HepG2 (cell line): ENCODE measurements around the gene CHD9. TPM values are rescaled to one million over a fixed set of nuclear protein-coding genes. Genes with fewer than 3 reads are reported as not detected.

Experiments used
- CBX5 ChIP-seq: sonication (generic); formaldehyde crosslinking; IDR thresholded peaks from 2 replicates; pipeline ENCODE4 v1.4.0; 2020; ENCODE audit warnings: missing genetic modification reagents, borderline replicate concordance
- CCDC6 ChIP-seq: sonication (generic); formaldehyde crosslinking; IDR thresholded peaks from 2 replicates; pipeline ENCODE4 v1.8.1; 2022; ENCODE audit warnings: mild to moderate bottlenecking, missing genetic modification reagents, moderate library complexity
- HCFC1 ChIP-seq: fragments of 150-350 bp; IDR thresholded peaks from 2 replicates; pipeline ENCODE4 v1.6.1; 2014; ENCODE audit warnings: low read depth, low read length
- KDM4B ChIP-seq: sonication (generic); formaldehyde crosslinking; IDR thresholded peaks from 2 replicates; pipeline ENCODE4 v1.4.0; 2020; ENCODE audit warnings: missing genetic modification reagents
- KDM5A ChIP-seq: fragments of 200-600 bp; sonication (generic); IDR thresholded peaks from 2 replicates; pipeline ENCODE4 v1.7.0; 2018; ENCODE audit warnings: antibody characterized with exemption, mild to moderate bottlenecking, low read length, borderline replicate concordance
- POLR2G ChIP-seq: fragments of 200-400 bp; formaldehyde crosslinking; IDR thresholded peaks from 2 replicates; pipeline ENCODE4 v1.6.1; 2018; ENCODE audit warnings: mild to moderate bottlenecking, low read depth, low read length, moderate library complexity
- ZBTB3 ChIP-seq: sonication (generic); formaldehyde crosslinking; IDR thresholded peaks from 2 replicates; pipeline ENCODE4 v1.4.0; 2020; ENCODE audit warnings: low read depth, mild to moderate bottlenecking, moderate library complexity, missing genetic modification reagents, borderline replicate concordance
- ZFP36L2 ChIP-seq: sonication (generic); formaldehyde crosslinking; IDR thresholded peaks from 2 replicates; pipeline ENCODE4 v1.4.0; 2020; ENCODE audit warnings: missing genetic modification reagents
- ZNF414 ChIP-seq: sonication (generic); formaldehyde crosslinking; IDR thresholded peaks from 2 replicates; pipeline ENCODE4 v1.5.0; 2020; ENCODE audit warnings: missing genetic modification reagents
- ZNF512B ChIP-seq: sonication (generic); formaldehyde crosslinking; IDR thresholded peaks from 2 replicates; pipeline ENCODE4 v1.5.1; 2020; ENCODE audit warnings: missing genetic modification reagents, mild to moderate bottlenecking, borderline replicate concordance
- ZNF609 ChIP-seq: sonication (generic); formaldehyde crosslinking; IDR thresholded peaks from 2 replicates; pipeline ENCODE4 v1.4.0; 2020; ENCODE audit warnings: mild to moderate bottlenecking, missing genetic modification reagents, borderline replicate concordance
- ZNF674 ChIP-seq: sonication (generic); formaldehyde crosslinking; IDR thresholded peaks from 2 replicates; pipeline ENCODE4 v1.5.0; 2020; ENCODE audit warnings: low read depth, mild to moderate bottlenecking, missing genetic modification reagents
- ZNF7 ChIP-seq: IDR thresholded peaks from 2 replicates; pipeline ENCODE4 v1.6.1; 2016; ENCODE audit warnings: missing biosample characterization, missing genetic modification reagents
- polyA plus RNA-seq, 8 experiments: library from polyadenylated mRNA; depleted of rRNA in 3 of 8; stranded (reverse) in 7 of 8; unstranded in 1 of 8; fragments of >200 nt; fragmentation: Illumina TruSeq in 4 of 8; extraction: Trizol in 4 of 8; gene quantifications; 2 replicates each; pipeline versions ENCODE4 v1.2.1 to v1.2.3, GENCODE V29; 2011 to 2016; ENCODE audit warnings: low read depth in 4 of 8, missing spikeins in 1 of 8, mixed read lengths in 1 of 8; ENCODE audit not compliant: insufficient read depth in 1 of 8
- total RNA-seq, 5 experiments: library from RNA; depleted of rRNA; stranded (reverse); fragments of >200 nt; fragmentation: Illumina TruSeq; extraction: Trizol; gene quantifications; 2 replicates each; pipeline ENCODE4 v1.2.3, GENCODE V29; 2016; ENCODE audit warnings: low read depth in 1 of 5
- TF ChIP-seq, protein P1 (sequence below): sonication (generic); formaldehyde crosslinking; IDR thresholded peaks from 2 replicates; pipeline ENCODE4 v1.8.0; 2022; ENCODE audit warnings: missing genetic modification reagents, low read depth, mild to moderate bottlenecking, borderline replicate concordance
- TF ChIP-seq, protein P2 (sequence below): sonication (generic); formaldehyde crosslinking; IDR thresholded peaks from 2 replicates; pipeline ENCODE4 v1.8.1; 2023; ENCODE audit warnings: missing genetic modification reagents, inconsistent platforms, borderline replicate concordance

CHD9 gene
- total and polyA plus RNA-seq, 2 of the 13 experiments (the other 11 are each of a cell fraction or from before 2014, with no cell fraction given): 23.4 to 27.7 TPM

- TF ChIP-seq ZNF414 (CRISPR knock-in tag) (peak; percentile 14; the same call in 1 of the 2 replicates), HCFC1 (peak; percentile 36; the same call in 1 of the 2 replicates), ZNF674 (0 out of 2 replicates have a peak, but pooled peaks have one; percentile 26), ZNF512B (CRISPR knock-in tag) (no peak), ZNF7 (CRISPR knock-in tag) (no peak), ZNF609 (CRISPR knock-in tag) (peak; percentile 63), KDM5A (0 out of 2 replicates have a peak, but pooled peaks have one; percentile 7), ZBTB3 (CRISPR knock-in tag) (no peak), POLR2G (peak; percentile 88), CBX5 (CRISPR knock-in tag) (0 out of 2 replicates have a peak, but pooled peaks have one; percentile 42), CCDC6 (CRISPR knock-in tag) (0 out of 2 replicates have a peak, but pooled peaks have one; percentile 11), KDM4B (peak; percentile 46; the same call in 1 of the 2 replicates), ZFP36L2 (CRISPR knock-in tag) (no peak)
- TF ChIP-seq, protein P1, sequence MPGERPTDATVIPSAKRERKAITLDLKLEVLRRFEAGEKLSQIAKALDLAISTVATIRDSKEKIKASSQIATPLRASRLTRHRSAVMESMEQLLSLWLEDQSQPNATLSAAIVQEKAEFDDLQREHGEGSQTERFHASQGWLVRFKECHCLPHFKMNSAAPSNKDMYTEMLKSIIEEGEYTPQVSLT (CRISPR knock-in tag): no peak; the same call in 1 of the 2 replicates
- TF ChIP-seq, protein P2, sequence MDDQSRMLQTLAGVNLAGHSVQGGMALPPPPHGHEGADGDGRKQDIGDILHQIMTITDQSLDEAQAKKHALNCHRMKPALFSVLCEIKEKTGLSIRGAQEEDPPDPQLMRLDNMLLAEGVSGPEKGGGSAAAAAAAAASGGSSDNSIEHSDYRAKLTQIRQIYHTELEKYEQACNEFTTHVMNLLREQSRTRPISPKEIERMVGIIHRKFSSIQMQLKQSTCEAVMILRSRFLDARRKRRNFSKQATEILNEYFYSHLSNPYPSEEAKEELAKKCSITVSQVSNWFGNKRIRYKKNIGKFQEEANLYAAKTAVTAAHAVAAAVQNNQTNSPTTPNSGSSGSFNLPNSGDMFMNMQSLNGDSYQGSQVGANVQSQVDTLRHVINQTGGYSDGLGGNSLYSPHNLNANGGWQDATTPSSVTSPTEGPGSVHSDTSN (CRISPR knock-in tag): peak; percentile 69; the same call in 1 of the 2 replicates
Observed at GRCh38 chr16:53130159-53131049, 75.6 kb downstream of the CHD9 start (continued).
